ENCODE results near the gene CNPY1. TPM values are rescaled to one million over a fixed set of nuclear protein-coding genes. Genes with fewer than 3 reads are reported as not detected.

Gene CNPY1
- total RNA-seq, 2 donors from 2014 or later = not detected

DNA sequence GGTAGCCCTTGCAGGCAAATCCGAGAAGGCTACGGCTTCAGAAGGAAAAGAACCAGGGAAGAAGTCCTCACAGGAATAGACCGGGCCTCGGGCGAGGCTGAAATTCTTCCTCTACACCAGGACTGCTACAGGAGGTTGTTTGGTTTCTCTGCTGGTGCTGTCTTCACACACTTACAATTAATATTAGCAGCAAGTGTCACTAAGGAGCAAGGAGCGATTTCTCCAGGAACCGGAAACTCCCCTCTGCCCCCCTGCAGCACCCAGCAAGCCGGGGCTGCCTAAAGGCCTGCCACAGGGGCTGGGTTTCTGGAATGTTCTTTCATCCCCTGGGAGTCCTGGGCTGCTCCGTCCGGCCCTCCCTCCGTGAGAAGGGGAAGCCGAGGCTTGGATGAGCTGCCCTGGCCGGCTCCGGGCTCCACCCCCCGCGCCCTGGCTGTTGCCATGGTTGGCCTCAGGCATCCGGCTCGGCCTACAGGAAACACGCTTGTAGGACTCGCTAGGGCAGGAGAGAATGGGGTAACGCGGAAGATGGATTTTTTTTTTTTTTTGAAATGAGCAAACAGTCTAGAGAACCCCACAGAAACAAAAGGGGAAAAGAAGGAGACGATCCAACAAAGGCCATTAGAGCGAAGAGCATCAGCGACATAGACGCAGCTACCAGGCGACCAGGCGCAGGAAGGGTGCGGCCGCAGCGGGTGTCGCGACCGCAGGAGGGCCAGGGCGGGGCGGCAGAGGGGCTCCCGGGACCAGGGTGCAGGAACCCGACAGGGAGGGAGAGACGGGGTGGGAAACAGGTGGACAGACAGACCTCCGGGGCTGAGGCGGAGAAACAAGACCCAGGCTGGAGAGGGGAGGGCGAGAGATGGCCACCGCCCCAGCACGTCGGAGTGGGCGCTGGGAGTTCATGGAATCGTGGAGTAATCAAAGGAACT lies 55.4 kb downstream of the CNPY1 start:
- H3K9me3 Mint-ChIP-seq = peaks cover 4% of the 10 kb centered on the region
- ATAC-seq (replicated peaks) = peak; percentile 91
- peak overlapping the region; percentile 87 for H3K27ac Mint-ChIP-seq
- peaks cover 12% of the 10 kb centered on the region for H3K27me3 Mint-ChIP-seq
- peaks cover 6% of the 10 kb centered on the region for H3K36me3 Mint-ChIP-seq (ENCODE audit: low read depth)
- H3K4me3 Mint-ChIP-seq = peak overlapping the region; percentile 84
- peaks cover 12% of the 10 kb centered on the region for H3K4me1 Mint-ChIP-seq

- H3K4me1 Mint-ChIP-seq = peaks cover 12% of the 10 kb centered on the region
- peak overlapping the region; percentile 84 for H3K4me3 Mint-ChIP-seq
- peaks cover 12% of the 10 kb centered on the region for H3K27me3 Mint-ChIP-seq
- H3K27ac Mint-ChIP-seq = no peak overlapping the region
- peaks cover 6% of the 10 kb centered on the region for H3K36me3 Mint-ChIP-seq (ENCODE audit: low read depth)
- peak; percentile 15 for ATAC-seq (replicated peaks)
- peaks cover 4% of the 10 kb centered on the region for H3K9me3 Mint-ChIP-seq
These were observed 56.3 kb downstream of the CNPY1 start for GRCh38 chr7:155489862-155490696.

DNA sequence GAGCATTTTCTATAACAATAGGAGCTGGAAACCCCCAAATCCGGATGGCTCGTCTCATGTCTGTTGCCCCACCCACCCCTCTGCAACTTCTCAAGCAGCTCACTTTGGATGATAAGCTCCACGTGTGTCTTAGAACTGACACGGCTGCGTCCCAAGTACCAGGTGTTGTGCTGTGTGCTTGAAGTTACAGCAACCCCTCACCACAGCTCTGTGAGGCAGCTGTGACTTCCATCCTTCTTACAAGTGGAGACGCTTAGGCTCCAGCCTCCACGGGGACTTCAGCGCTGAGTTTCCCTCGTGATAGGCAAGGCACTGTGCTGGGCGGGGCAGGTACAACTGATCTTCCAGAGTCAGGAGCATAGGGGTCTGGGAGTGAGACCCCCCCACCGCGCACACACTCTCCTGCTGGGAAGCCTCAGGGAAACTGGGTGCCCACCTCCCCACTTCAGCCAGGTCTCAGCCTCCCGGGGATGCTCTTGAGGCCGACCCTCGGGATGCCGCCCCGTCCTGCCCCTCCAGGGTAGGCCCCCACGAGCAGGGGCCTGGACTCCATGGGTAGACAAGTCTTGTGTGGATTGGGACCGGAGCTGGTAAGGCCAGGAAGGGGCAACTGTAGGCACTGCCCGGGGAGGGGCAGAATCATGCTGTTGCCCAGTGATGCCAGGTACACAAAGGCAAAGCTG lies 57.1 kb downstream of the CNPY1 start:
- Mint-ChIP-seq H3K9me3 (peaks cover 4% of the 10 kb centered on the region), H3K36me3 (ENCODE audit: low read depth) (peaks cover 6% of the 10 kb centered on the region), H3K27me3 (peaks cover 12% of the 10 kb centered on the region), H3K4me1 (peaks cover 12% of the 10 kb centered on the region), H3K4me3 (peak overlapping the region; percentile 4), H3K27ac (no peak overlapping the region)
- no peak for ATAC-seq (replicated peaks)

GRCh38 chr7:155488483-155489127 lies 57.8 kb downstream of the CNPY1 start:
- no peak for ATAC-seq (replicated peaks)
- Mint-ChIP-seq H3K4me3 (no peak overlapping the region), H3K27me3 (peaks cover 12% of the 10 kb centered on the region), H3K27ac (no peak overlapping the region), H3K9me3 (peaks cover 4% of the 10 kb centered on the region), H3K4me1 (peaks cover 12% of the 10 kb centered on the region), H3K36me3 (ENCODE audit: low read depth) (peaks cover 6% of the 10 kb centered on the region)

- Mint-ChIP-seq H3K9me3 (peaks cover 4% of the 10 kb centered on the region), H3K4me3 (no peak overlapping the region), H3K27ac (no peak overlapping the region), H3K36me3 (ENCODE audit: low read depth) (peaks cover 6% of the 10 kb centered on the region), H3K4me1 (peaks cover 15% of the 10 kb centered on the region), H3K27me3 (peaks cover 15% of the 10 kb centered on the region)
- ATAC-seq (replicated peaks) = no peak
These were observed 58.6 kb downstream of the CNPY1 start for GRCh38 chr7:155487509-155488482.

DNA sequence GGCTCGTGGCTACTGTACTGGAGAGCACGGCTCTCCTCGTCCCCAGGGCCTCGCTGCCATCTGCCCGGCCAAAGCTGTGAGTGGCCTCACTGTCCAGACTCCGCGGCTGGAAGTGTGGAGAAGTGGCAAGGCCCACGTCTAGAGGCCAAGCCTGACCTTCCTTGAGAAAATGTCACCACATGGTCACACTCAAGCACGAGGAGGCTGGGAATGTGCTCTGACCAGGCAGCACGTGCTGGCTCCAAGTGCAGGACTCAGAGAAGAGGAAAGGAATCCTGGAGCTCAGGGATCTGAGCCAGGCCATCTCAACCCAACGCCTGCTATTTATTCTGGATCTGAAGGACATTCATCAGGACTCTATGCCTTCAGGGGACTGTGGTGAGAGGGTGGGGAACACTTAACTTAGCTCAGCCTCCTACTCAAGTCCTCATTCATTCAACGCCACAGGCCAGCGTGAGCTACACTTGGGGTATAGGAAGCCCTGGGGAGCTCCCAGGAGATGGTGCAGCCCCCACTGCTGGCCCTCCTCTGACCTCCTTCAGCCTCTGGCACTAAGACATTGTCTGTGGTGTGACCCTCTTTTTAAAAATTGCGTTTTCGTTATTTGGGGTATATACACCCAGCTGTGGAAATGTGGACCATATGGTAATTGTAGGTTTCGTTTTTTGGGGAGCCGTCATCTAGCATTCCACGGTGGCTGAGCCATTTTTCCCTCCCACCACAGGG lies 59.4 kb downstream of the CNPY1 start:
- peaks cover 12% of the 10 kb centered on the region for H3K4me1 Mint-ChIP-seq
- peaks cover 6% of the 10 kb centered on the region for H3K36me3 Mint-ChIP-seq (ENCODE audit: low read depth)
- no peak for ATAC-seq (replicated peaks)
- no peak overlapping the region for H3K4me3 Mint-ChIP-seq
- H3K9me3 Mint-ChIP-seq = peaks cover 9% of the 10 kb centered on the region
- no peak overlapping the region for H3K27ac Mint-ChIP-seq
- H3K27me3 Mint-ChIP-seq = peaks cover 15% of the 10 kb centered on the region

DNA sequence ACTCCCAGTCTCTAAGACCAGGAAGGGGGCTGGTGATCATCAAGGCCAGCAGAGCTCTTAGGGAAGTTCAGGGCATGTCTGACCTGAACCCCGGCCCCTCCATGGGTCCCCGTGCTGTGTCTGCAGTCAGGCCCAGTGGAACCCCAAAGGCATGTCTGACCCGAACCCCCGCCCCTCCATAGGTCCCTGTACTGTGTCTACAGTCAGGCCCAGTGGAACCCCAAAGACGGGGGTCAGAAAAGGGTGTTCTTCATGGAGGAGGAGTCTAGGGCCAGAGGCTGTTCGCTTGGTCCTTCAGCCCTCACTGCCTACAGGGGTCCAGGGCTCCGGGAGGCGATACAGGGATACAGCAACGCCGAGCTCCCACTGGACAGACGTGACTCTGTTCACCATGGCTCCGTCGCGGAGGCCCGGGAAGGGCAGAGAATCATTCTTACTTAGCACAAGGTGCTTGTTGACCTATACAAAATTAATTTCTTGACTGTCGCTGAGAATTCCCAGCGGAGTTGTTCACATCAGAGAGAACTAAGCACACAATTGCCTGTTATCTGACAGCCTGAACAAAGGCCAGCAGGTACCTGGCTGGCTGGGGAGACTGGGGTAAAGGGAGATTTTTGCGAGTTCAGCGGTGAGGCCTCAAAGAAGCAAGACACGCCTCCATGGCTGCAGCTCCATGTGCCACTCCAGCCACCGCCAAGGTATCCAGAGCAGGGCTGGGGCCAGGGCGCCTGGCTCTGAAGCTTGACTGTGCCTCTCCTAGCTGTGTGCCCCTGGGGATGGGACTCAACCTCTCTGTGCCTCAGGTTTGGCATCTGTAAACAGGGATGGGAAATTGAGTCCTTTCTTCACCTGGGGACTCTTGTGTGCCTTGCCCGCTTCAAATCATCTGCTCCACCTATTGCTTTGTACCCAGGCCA lies 61.6 kb downstream of the CNPY1 start:
- H3K36me3 Mint-ChIP-seq (ENCODE audit: low read depth) = no peaks in the 10 kb centered on the region
- H3K9me3 Mint-ChIP-seq = peaks cover 8% of the 10 kb centered on the region
- H3K4me3 Mint-ChIP-seq = no peak overlapping the region
- H3K4me1 Mint-ChIP-seq = peaks cover 3% of the 10 kb centered on the region
- peaks cover 13% of the 10 kb centered on the region for H3K27me3 Mint-ChIP-seq
- no peak for ATAC-seq (replicated peaks)
- H3K27ac Mint-ChIP-seq = no peak overlapping the region

GRCh38 chr7:155483868-155484325 lies 62.5 kb downstream of the CNPY1 start:
- H3K4me3 Mint-ChIP-seq = peak overlapping the region; percentile 65
- peaks cover 3% of the 10 kb centered on the region for H3K4me1 Mint-ChIP-seq
- peaks cover 8% of the 10 kb centered on the region for H3K9me3 Mint-ChIP-seq
- ATAC-seq (replicated peaks) = no peak
- H3K27ac Mint-ChIP-seq = no peak overlapping the region
- peaks cover 14% of the 10 kb centered on the region for H3K27me3 Mint-ChIP-seq
- H3K36me3 Mint-ChIP-seq (ENCODE audit: low read depth) = no peaks in the 10 kb centered on the region

- peaks cover 13% of the 10 kb centered on the region for H3K27me3 Mint-ChIP-seq
- no peaks in the 10 kb centered on the region for H3K36me3 Mint-ChIP-seq (ENCODE audit: low read depth)
- peak overlapping the region; percentile 65 for H3K4me3 Mint-ChIP-seq
- peak overlapping the region; percentile 4 for H3K27ac Mint-ChIP-seq
- H3K9me3 Mint-ChIP-seq = peaks cover 8% of the 10 kb centered on the region
- peak; percentile 69 for ATAC-seq (replicated peaks)
- H3K4me1 Mint-ChIP-seq = peaks cover 3% of the 10 kb centered on the region
These were observed 63.1 kb downstream of the CNPY1 start for GRCh38 chr7:155483245-155483644.

DNA sequence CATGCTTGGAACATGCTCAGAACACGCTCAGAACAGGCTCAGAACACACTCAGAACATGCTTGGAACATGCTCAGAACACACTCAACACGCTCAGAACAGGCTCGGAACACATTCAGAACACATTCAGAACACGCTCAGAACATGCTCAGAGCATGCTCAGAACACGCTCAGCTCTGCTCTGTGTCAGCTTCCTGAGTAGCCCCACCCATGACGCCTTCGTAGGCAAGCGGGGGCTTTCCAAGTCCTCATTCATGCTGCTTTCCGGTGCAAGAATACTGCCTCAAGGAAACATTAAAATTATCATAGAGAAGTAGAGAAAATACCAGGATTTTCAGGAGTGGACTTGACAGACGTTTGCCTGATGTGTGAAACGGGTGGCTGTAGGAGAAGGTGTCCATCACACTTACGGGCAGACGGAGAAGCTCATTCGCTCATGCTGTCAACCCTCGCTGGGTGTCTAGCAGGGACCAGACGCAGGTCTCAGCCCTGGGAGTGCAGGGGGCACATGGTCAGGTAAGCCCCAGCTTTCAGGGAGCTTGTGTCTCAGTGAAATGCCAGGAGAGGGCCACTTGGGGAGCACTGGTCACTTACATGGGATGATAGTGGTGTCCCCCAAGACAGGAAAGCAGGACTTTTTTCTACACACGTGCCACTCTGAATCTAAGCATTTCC lies 63.7 kb downstream of the CNPY1 start:
- Mint-ChIP-seq H3K4me1 (peaks cover 6% of the 10 kb centered on the region), H3K4me3 (peak overlapping the region; percentile 65), H3K27me3 (peaks cover 13% of the 10 kb centered on the region), H3K27ac (peak overlapping the region; percentile 4), H3K9me3 (peaks cover 8% of the 10 kb centered on the region), H3K36me3 (ENCODE audit: low read depth) (no peaks in the 10 kb centered on the region)
- ATAC-seq (replicated peaks) = peak; percentile 69

GRCh38 chr7:155481764-155482163 lies 64.6 kb downstream of the CNPY1 start:
- H3K4me3 Mint-ChIP-seq = peak overlapping the region; percentile 65
- no peak for ATAC-seq (replicated peaks)
- H3K27me3 Mint-ChIP-seq = peaks cover 11% of the 10 kb centered on the region
- peaks cover 8% of the 10 kb centered on the region for H3K9me3 Mint-ChIP-seq
- no peaks in the 10 kb centered on the region for H3K36me3 Mint-ChIP-seq (ENCODE audit: low read depth)
- H3K4me1 Mint-ChIP-seq = peaks cover 10% of the 10 kb centered on the region
- no peak overlapping the region for H3K27ac Mint-ChIP-seq
